ENCODE results near the gene CERS4. TPM values are rescaled to one million over a fixed set of nuclear protein-coding genes. Genes with fewer than 3 reads are reported as not detected.

Gene CERS4
- total and polyA plus RNA-seq, 2 donors (not counting 3 experiments of a cell fraction or from before 2014, with no cell fraction given) = 4.9 to 7.7 TPM

- no peaks in the 10 kb centered on the region for H3K36me3 ChIP-seq (ENCODE audit: control insufficient read depth in 2 of 2, extremely low read depth in 1 of 2, insufficient read depth in 2 of 2, low read length in 2 of 2)
- no peaks in the 10 kb centered on the region for H4K20me1 ChIP-seq (replicated peaks; ENCODE audit: control insufficient read depth, extremely low read depth, insufficient read depth, low read length)
- no peaks in the 10 kb centered on the region for H3K9me1 ChIP-seq (replicated peaks; ENCODE audit: control insufficient read depth, extremely low read depth, insufficient read depth, low read length)
- H3K9me3 ChIP-seq (replicated peaks; ENCODE audit: control insufficient read depth, insufficient read depth, low read length) = no peaks in the 10 kb centered on the region
- no TSS peak for BruUV-seq (replicated peaks)
- no peak overlapping the region for H3K9ac ChIP-seq (replicated peaks; ENCODE audit: extremely low read depth, insufficient read depth, low read length)
- TF ChIP-seq MAX (IDR thresholded peaks at IDR 0.05; ENCODE audit: insufficient read depth, insufficient read length) (no peak), GATA2 (IDR thresholded peaks at IDR 0.05; ENCODE audit: insufficient read depth, insufficient read length, low read depth, low read length) (no peak), POLR2A (IDR thresholded peaks at IDR 0.05; ENCODE audit: low read depth, low read length) (no peak), EZH2 (IDR thresholded peaks at IDR 0.05; ENCODE audit: borderline replicate concordance, low read depth, low read length, severe bottlenecking) (no peak), MYC (IDR thresholded peaks at IDR 0.05; ENCODE audit: low read depth, low read length) (no peak), JUN (IDR thresholded peaks at IDR 0.05; ENCODE audit: borderline replicate concordance, insufficient read depth, insufficient read length, low read depth) (no peak), FOS (IDR thresholded peaks at IDR 0.05; ENCODE audit: borderline replicate concordance, insufficient read depth, low read length) (no peak), POLR2AphosphoS5 (IDR thresholded peaks at IDR 0.05; ENCODE audit: insufficient read depth, low read depth, low read length) (no peak), CTCF (IDR thresholded peaks at IDR 0.05; ENCODE audit: extremely low read depth in 1 of 2, insufficient read depth in 1 of 2, low read depth in 1 of 2, low read length in 2 of 2) (no peak)
- DNase-seq (ENCODE audit: low read depth, low spot score) = no peak
- no peaks in the 10 kb centered on the region for H3K27me3 ChIP-seq (ENCODE audit: control insufficient read depth in 2 of 2, insufficient read depth in 2 of 2, low read length in 2 of 2)
- dilution Hi-C loops (cut with MboI; ENCODE audit: extremely low pct_ligation_motif_present, low sequenced_read_pairs) (no loop called here), intact Hi-C loops (cut with micrococcal nuclease) (no loop called here)
- H3K4me2 ChIP-seq (ENCODE audit: insufficient read depth, low read length) = no peak overlapping the region
- FAIRE-seq = no peak
- H3K4me1 ChIP-seq (ENCODE audit: control insufficient read depth, extremely low read depth, insufficient read depth, low read length) = no peaks in the 10 kb centered on the region
- CTCF ChIA-PET = interaction anchor here (1.0 to 2.7 kb wide), 2 partner anchors 36 to 81 kb away, joined by 3 to 9 read pairs; no protein-coding TSS in a partner anchor
- POLR2A ChIA-PET = no interaction called here
- no peak overlapping the region for H3K4me3 ChIP-seq (replicated peaks in 1 of 3; ENCODE audit: insufficient read depth in 1 of 3, low read depth in 1 of 3, low read length in 3 of 3)
- H3K27ac ChIP-seq (ENCODE audit: insufficient read depth, low read depth, low read length) = no peak overlapping the region
- H2AFZ ChIP-seq (ENCODE audit: low read depth, low read length) = no peak overlapping the region
- no peaks in the 10 kb centered on the region for H3K79me2 ChIP-seq (ENCODE audit: control insufficient read depth, insufficient read depth, low read length)
These were observed 30.5 kb downstream of the CERS4 start for GRCh38 chr19:8239528-8240273.
